ENCODE data around the gene IL25.

IL25 gene

DNA sequence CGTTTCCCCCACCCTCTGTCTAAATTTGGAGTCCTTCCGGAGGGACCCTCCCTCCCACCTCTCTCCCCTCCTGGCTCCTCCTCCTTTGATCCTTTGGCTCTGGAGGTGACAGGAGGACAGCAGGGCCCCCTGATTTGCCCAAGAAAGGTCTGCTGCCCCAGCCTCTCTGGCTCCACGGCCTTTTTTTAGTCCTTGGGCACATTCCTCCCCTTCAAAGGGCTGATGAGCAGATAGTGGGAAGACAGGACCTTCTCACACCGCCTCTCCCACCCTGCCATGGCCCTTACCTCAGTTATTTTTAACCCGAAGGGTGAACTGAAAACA lies 35.7 kb downstream of the IL25 start:
- no peak for DNase-seq
- peaks cover 50% of the 10 kb centered on the region for H3K27me3 ChIP-seq (replicated peaks; ENCODE audit: insufficient read depth, low read length)
- H3K27ac ChIP-seq (ENCODE audit: low read length): no peak overlapping the region
- no peak overlapping the region for H3K4me2 ChIP-seq (ENCODE audit: low read depth, low read length)
- no peak overlapping the region for H3K9ac ChIP-seq (ENCODE audit: low read length)
- H3F3A ChIP-seq (ENCODE audit: insufficient read depth, low read length): no peaks in the 10 kb centered on the region
- no peaks in the 10 kb centered on the region for H3K79me2 ChIP-seq (ENCODE audit: low read length)
- no peak overlapping the region for H2AFZ ChIP-seq (ENCODE audit: low read length)
- H3K9me3 ChIP-seq (replicated peaks; ENCODE audit: insufficient read depth, low read length): no peaks in the 10 kb centered on the region
- H3K9me2 ChIP-seq (replicated peaks; ENCODE audit: insufficient read depth, low read length): no peaks in the 10 kb centered on the region
- H3K4me1 ChIP-seq (ENCODE audit: low read length): no peaks in the 10 kb centered on the region
- H4K20me1 ChIP-seq (ENCODE audit: insufficient read depth, low read length): no peaks in the 10 kb centered on the region
- H3K36me3 ChIP-seq (replicated peaks; ENCODE audit: insufficient read depth, low read length): no peaks in the 10 kb centered on the region
- no peak for TF ChIP-seq EZH2 (optimal IDR thresholded peaks at IDR 0.05; ENCODE audit: low read depth, low read length)
- no peak for TF ChIP-seq EZH2phosphoT487 (IDR thresholded peaks at IDR 0.05; ENCODE audit: low read length)
- TF ChIP-seq, protein P1, sequence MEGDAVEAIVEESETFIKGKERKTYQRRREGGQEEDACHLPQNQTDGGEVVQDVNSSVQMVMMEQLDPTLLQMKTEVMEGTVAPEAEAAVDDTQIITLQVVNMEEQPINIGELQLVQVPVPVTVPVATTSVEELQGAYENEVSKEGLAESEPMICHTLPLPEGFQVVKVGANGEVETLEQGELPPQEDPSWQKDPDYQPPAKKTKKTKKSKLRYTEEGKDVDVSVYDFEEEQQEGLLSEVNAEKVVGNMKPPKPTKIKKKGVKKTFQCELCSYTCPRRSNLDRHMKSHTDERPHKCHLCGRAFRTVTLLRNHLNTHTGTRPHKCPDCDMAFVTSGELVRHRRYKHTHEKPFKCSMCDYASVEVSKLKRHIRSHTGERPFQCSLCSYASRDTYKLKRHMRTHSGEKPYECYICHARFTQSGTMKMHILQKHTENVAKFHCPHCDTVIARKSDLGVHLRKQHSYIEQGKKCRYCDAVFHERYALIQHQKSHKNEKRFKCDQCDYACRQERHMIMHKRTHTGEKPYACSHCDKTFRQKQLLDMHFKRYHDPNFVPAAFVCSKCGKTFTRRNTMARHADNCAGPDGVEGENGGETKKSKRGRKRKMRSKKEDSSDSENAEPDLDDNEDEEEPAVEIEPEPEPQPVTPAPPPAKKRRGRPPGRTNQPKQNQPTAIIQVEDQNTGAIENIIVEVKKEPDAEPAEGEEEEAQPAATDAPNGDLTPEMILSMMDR (IDR thresholded peaks at IDR 0.05; ENCODE audit: low read length): no peak
- no peak overlapping the region for H3K4me3 ChIP-seq (ENCODE audit: low read length)

DNA sequence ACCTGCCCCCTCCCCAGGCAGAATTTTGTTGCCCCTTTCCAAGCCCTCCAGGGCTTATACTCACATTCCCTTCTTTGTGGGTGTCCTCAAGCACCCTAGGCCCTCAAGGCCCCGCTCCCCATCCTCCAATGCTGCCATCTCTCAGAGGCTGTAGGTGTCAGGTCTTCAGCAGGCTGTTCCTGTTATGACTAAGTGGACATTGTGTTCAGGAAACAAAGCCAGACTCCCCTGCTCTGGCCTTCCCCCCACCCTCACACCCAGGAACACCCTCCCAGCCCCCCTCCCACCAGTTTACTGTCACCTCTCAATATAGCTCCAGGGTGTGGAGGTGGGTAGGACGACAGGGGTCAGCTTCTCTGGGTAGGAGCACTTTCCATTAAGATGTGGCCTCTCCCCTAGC lies 36.9 kb downstream of the IL25 start:
- H3F3A ChIP-seq (ENCODE audit: insufficient read depth, low read length): no peaks in the 10 kb centered on the region
- H3K36me3 ChIP-seq (replicated peaks; ENCODE audit: insufficient read depth, low read length): no peaks in the 10 kb centered on the region
- no peak overlapping the region for H3K4me3 ChIP-seq (ENCODE audit: low read length)
- H3K9ac ChIP-seq (ENCODE audit: low read length): no peak overlapping the region
- no peak for TF ChIP-seq EZH2phosphoT487 (IDR thresholded peaks at IDR 0.05; ENCODE audit: low read length)
- TF ChIP-seq, protein P1 (IDR thresholded peaks at IDR 0.05; ENCODE audit: low read length): no peak
- TF ChIP-seq EZH2 (optimal IDR thresholded peaks at IDR 0.05; ENCODE audit: low read depth, low read length): no peak
- no peaks in the 10 kb centered on the region for H3K9me2 ChIP-seq (replicated peaks; ENCODE audit: insufficient read depth, low read length)
- no peaks in the 10 kb centered on the region for H3K79me2 ChIP-seq (ENCODE audit: low read length)
- no peaks in the 10 kb centered on the region for H3K9me3 ChIP-seq (replicated peaks; ENCODE audit: insufficient read depth, low read length)
- no peak overlapping the region for H3K4me2 ChIP-seq (ENCODE audit: low read depth, low read length)
- H2AFZ ChIP-seq (ENCODE audit: low read length): no peak overlapping the region
- DNase-seq: no peak
- peaks cover 43% of the 10 kb centered on the region for H3K27me3 ChIP-seq (replicated peaks; ENCODE audit: insufficient read depth, low read length)
- no peaks in the 10 kb centered on the region for H3K4me1 ChIP-seq (ENCODE audit: low read length)
- H4K20me1 ChIP-seq (ENCODE audit: insufficient read depth, low read length): no peaks in the 10 kb centered on the region
- H3K27ac ChIP-seq (ENCODE audit: low read length): no peak overlapping the region

DNA sequence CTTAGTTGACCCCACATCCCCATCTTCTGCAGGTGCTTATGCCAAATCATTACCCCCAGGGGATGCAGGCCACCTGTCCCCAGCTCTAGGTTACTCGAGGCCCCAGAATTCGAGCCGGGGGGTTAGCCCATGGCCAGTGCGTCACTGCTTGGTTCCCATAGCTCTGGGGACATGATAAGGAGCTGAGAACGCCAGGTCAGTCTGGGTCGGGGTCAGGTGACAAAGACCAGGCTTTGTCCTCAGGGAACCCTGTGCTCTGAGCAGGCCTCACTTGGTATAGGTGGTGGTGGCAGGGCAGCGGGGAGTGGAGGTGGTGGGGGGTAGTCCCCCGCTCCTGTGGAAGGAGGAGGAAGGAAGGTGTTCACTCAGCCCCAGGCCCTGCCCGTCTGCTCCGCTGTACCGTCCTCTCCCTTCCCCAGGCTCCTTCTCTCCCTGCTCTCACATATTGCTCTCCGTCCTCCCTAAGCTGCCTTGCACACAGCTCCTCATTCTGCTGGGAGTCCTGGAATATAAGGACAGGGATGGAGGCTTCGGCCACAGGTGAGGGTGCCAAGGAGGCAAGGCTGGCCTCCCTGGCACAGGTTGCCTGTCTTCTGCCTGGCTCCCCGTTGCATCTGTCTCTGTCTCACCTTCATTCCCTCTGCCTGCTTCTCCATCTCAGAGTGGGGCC lies 37.5 kb downstream of the IL25 start:
- Histone ChIP-seq H3K27ac (ENCODE audit: low read length) (no peak overlapping the region), H3K4me1 (ENCODE audit: low read length) (no peaks in the 10 kb centered on the region), H3K9me3 (replicated peaks; ENCODE audit: insufficient read depth, low read length) (no peaks in the 10 kb centered on the region), H4K20me1 (ENCODE audit: insufficient read depth, low read length) (no peaks in the 10 kb centered on the region), H3K36me3 (replicated peaks; ENCODE audit: insufficient read depth, low read length) (no peaks in the 10 kb centered on the region), H3K4me3 (ENCODE audit: low read length) (no peak overlapping the region), H3F3A (ENCODE audit: insufficient read depth, low read length) (no peaks in the 10 kb centered on the region), H3K9me2 (replicated peaks; ENCODE audit: insufficient read depth, low read length) (no peaks in the 10 kb centered on the region), H3K9ac (ENCODE audit: low read length) (no peak overlapping the region), H3K4me2 (ENCODE audit: low read depth, low read length) (no peak overlapping the region), H2AFZ (ENCODE audit: low read length) (no peak overlapping the region), H3K27me3 (replicated peaks; ENCODE audit: insufficient read depth, low read length) (peaks cover 46% of the 10 kb centered on the region), H3K79me2 (ENCODE audit: low read length) (no peaks in the 10 kb centered on the region)
- no peak for TF ChIP-seq EZH2phosphoT487 (IDR thresholded peaks at IDR 0.05; ENCODE audit: low read length)
- TF ChIP-seq, protein P1 (IDR thresholded peaks at IDR 0.05; ENCODE audit: low read length): no peak
- no peak for TF ChIP-seq EZH2 (optimal IDR thresholded peaks at IDR 0.05; ENCODE audit: low read depth, low read length)
- no peak for DNase-seq

Data from MM.1S (cell line).